Lung (tissue), 12 donors: Measurements from ENCODE around the gene TOLLIP. TPM values are rescaled to one million over a fixed set of nuclear protein-coding genes. Genes with fewer than 3 reads are reported as not detected.

Experiments used
- ATAC-seq: fragments of 200-7000 bp; cut with Tn5 transposase; one replicate; pipeline ENCODE4 v1.9.1; 2020; ENCODE audit warnings: moderate number of reproducible peaks; ENCODE audit not compliant: insufficient read depth, low FRiP score
- DNase-seq, 3 donors: peaks; one replicate each; pipeline ENCODE4 v3.0.0-alpha.2; 2013 to 2017
- H3K27ac ChIP-seq, 2 donors: one replicate each; pipeline ENCODE4 v1.5.1; 2013; ENCODE audit warnings: mild to moderate bottlenecking in 2 of 2, moderate library complexity in 2 of 2, control low read depth in 1 of 2, inconsistent platforms in 1 of 2, low read depth in 1 of 2, low read length in 1 of 2
- H3K27me3 ChIP-seq, 3 donors: one replicate each; pipeline ENCODE4 v1.5.1; 2013; ENCODE audit warnings: low read length in 2 of 3; ENCODE audit not compliant: control insufficient read depth in 3 of 3, insufficient read depth in 3 of 3
- H3K36me3 ChIP-seq, 4 donors: one replicate each; pipeline ENCODE4 v1.5.1; 2013; ENCODE audit warnings: low read length in 4 of 4, mild to moderate bottlenecking in 1 of 4, moderate library complexity in 1 of 4; ENCODE audit not compliant: control insufficient read depth in 4 of 4, insufficient read depth in 4 of 4
- H3K4me1 ChIP-seq, 5 donors: one replicate each; pipeline ENCODE4 v1.5.1; 2013; ENCODE audit warnings: low read length in 5 of 5, mild to moderate bottlenecking in 2 of 5, moderate library complexity in 1 of 5; ENCODE audit not compliant: control insufficient read depth in 5 of 5, insufficient read depth in 5 of 5
- H3K4me3 ChIP-seq: one replicate; pipeline ENCODE4 v1.5.1; 2013; ENCODE audit warnings: mild to moderate bottlenecking, control low read depth, moderate library complexity
- H3K9ac ChIP-seq, 2 donors: one replicate each; pipeline ENCODE4 v1.5.1; 2013; ENCODE audit warnings: low read length in 2 of 2, control low read depth in 1 of 2; ENCODE audit not compliant: insufficient read depth in 1 of 2
- H3K9me3 ChIP-seq, 4 donors: one replicate each; pipeline ENCODE4 v1.5.1; 2013; ENCODE audit warnings: low read length in 3 of 4, mild to moderate bottlenecking in 1 of 4, moderate library complexity in 1 of 4; ENCODE audit not compliant: control insufficient read depth in 4 of 4, insufficient read depth in 3 of 4
- WGBS, 2 donors: extraction: QIAGEN DNeasy Blood & Tissue Kit; methylation state at CpG; one replicate each; pipeline ENCODE4 v1.1.7; 2013; 5-methylcytosine and 5-hydroxymethylcytosine counted together
- polyA plus RNA-seq, 2 donors: library from polyadenylated mRNA; stranded (reverse); fragments of 200-250 nt; gene quantifications; one replicate each; pipeline ENCODE4 v1.2.1, GENCODE V29; 2013
- total RNA-seq, 2 donors: library from RNA; depleted of rRNA in 1 of 2; stranded (reverse); fragments of >200 nt in 1 of 2; gene quantifications; one replicate each; pipeline ENCODE4 v1.2.1, GENCODE V29; 2014 to 2021
- TF ChIP-seq, protein P1 (sequence below): IDR thresholded peaks from 2 replicates; pipeline ENCODE4 v1.5.1; 2012; ENCODE audit warnings: mild to moderate bottlenecking; ENCODE audit errors: control extremely low read depth, extremely low read depth
- donor health status: control.
- donor health status: control.
- donor health status: Bipolar disorder and iron deficiency.
- donor health status: healthy.
- donor health status: DM: yes; HTN: yes; CAD: no.

TOLLIP gene
- total and polyA plus RNA-seq, 4 donors: 26.9 to 79.4 (median 43.4) TPM

DNA sequence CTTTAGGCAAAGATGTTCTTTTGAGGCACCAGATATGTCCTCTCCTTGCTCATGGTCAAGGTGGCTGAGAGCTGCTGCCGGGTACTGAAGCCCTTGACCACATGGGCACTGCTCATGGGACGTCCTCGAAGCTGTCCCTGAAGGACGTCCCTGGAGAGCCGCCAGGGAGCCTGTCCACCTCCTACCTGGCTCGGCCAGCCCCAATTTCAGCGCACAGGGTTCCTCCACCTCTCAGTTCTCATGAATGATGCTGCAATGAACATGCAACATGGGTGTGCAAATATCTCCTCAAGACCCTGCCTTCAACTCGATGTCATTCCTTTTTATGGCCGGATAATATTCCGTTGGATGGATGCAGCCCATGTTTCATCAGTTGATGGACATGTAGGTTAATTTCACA lies 24.4 kb upstream of the TOLLIP start:
- Histone ChIP-seq H3K9me3 (no peaks in the 10 kb centered on the region), H3K4me3 (no peak overlapping the region), H3K36me3 (no peaks in the 10 kb centered on the region), H3K27ac (no peak overlapping the region), H3K4me1 (peaks cover 5 to 12% (median 7%) of the 10 kb centered on the region in 5 donors), H3K27me3 (peaks cover 0 to 9% (median 2%) of the 10 kb centered on the region in 3 donors), H3K9ac (no peak overlapping the region)
- TF ChIP-seq, protein P1, sequence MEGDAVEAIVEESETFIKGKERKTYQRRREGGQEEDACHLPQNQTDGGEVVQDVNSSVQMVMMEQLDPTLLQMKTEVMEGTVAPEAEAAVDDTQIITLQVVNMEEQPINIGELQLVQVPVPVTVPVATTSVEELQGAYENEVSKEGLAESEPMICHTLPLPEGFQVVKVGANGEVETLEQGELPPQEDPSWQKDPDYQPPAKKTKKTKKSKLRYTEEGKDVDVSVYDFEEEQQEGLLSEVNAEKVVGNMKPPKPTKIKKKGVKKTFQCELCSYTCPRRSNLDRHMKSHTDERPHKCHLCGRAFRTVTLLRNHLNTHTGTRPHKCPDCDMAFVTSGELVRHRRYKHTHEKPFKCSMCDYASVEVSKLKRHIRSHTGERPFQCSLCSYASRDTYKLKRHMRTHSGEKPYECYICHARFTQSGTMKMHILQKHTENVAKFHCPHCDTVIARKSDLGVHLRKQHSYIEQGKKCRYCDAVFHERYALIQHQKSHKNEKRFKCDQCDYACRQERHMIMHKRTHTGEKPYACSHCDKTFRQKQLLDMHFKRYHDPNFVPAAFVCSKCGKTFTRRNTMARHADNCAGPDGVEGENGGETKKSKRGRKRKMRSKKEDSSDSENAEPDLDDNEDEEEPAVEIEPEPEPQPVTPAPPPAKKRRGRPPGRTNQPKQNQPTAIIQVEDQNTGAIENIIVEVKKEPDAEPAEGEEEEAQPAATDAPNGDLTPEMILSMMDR: no peak
- DNase-seq (no peak), ATAC-seq (no peak)
- WGBS, 2 donors: 95 to 96% methylated on average over 10 of the region's 10 CpGs

DNA sequence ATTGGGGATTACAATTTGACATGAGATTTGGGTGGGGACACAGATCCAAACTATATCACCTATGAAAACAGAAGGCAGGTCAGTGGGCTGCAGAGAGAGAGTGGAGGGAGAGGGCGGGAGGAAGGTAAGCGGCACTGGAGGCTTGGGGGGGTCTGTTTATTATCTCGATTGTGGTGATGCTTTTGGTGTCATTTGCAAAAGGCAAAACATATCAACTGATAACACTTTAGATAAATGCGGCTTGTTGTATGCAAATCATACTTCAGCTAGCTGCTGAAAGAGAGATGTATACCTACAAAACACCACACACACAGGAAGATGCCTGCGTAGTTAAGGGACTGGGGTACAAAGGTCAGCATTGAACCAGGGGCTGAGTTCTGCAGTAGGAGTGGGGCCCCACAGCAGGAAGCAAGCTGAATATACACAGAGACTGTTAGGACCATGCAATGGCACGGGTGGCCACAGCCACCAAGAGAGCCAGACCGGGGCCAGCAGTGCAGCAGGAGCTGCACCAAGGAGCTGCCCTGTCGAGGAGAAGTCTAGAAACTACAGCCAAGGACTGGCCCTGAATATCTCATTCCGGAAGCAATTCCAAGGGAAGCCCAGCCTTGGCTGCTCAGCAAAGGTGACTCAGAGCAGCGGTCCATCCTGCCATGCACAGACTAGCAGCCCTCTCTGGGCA lies 23.8 kb upstream of the TOLLIP start:
- Histone ChIP-seq H3K27ac (no peak overlapping the region), H3K4me3 (no peak overlapping the region), H3K9ac (no peak overlapping the region), H3K27me3 (peaks cover 0 to 9% (median 2%) of the 10 kb centered on the region in 3 donors), H3K36me3 (no peaks in the 10 kb centered on the region), H3K4me1 (peaks cover 5 to 12% (median 7%) of the 10 kb centered on the region in 5 donors), H3K9me3 (no peaks in the 10 kb centered on the region)
- TF ChIP-seq, protein P1: no peak
- DNase-seq (no peak), ATAC-seq (no peak)
- 86 to 93% methylated on average over 10 of the region's 10 CpGs for WGBS, 2 donors

DNA sequence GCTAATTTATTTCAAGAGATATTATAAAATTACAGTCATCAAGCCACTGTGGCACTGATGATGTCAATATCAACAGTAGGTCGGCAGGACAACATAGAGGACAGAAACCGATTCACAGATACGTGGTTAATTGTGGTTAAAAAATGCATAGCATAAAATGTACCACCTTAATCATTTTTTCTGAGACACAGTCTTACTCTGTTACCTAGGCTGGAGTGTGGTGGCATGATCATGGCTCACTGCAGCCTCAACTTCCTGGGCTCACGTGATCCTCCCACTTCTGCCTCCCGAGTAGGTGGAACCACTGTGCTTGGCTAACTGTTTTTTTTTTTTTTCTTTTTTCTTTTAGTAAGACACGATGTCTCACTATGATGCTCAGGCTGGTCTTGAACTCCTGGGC lies 21.0 kb upstream of the TOLLIP start:
- DNase-seq (no peak), ATAC-seq (no peak)
- TF ChIP-seq, protein P1: no peak
- 79 to 84% methylated on average over 6 of the region's 6 CpGs for WGBS, 2 donors
- no peaks in the 10 kb centered on the region for H3K36me3 ChIP-seq
- no peak overlapping the region for H3K9ac ChIP-seq
- peaks cover 0 to 2% (median 0%) of the 10 kb centered on the region in 4 donors for H3K9me3 ChIP-seq
- no peak overlapping the region for H3K27ac ChIP-seq
- peaks cover 2 to 3% (median 3%) of the 10 kb centered on the region in 3 donors for H3K27me3 ChIP-seq
- H3K4me3 ChIP-seq: no peak overlapping the region
- H3K4me1 ChIP-seq: peaks cover 3 to 6% (median 4%) of the 10 kb centered on the region in 5 donors
